GM23338 (cell line): ENCODE results near the gene BRME1.

ENCODE experiments used
- EZH2 ChIP-seq: fragments of 200-600 bp; sonication (generic); IDR thresholded peaks from one replicate; pipeline ENCODE4 v1.8.0; 2017; ENCODE audit warnings: antibody characterized with exemption, mild to moderate bottlenecking, low read depth; ENCODE audit not compliant: unreplicated experiment
- EZH2phosphoT487 ChIP-seq: fragments of 200-600 bp; sonication (generic); IDR thresholded peaks from one replicate; pipeline ENCODE4 v1.8.1; 2018; ENCODE audit warnings: antibody characterized with exemption; ENCODE audit not compliant: unreplicated experiment
- REST ChIP-seq: IDR thresholded peaks from one replicate; pipeline ENCODE4 v1.6.1; 2018; ENCODE audit warnings: antibody characterized with exemption; ENCODE audit not compliant: unreplicated experiment
- TF ChIP-seq, protein P1 (sequence below), 2 experiments: fragments of 200-600 bp in 1 of 2; sonication (generic) in 1 of 2; conservative IDR thresholded peaks; 2 replicates each; pipeline versions ENCODE4 v1.5.1 to v1.6.1; 2016 to 2017; ENCODE audit warnings: antibody characterized with exemption in 2 of 2, low read depth in 2 of 2, mild to moderate bottlenecking in 2 of 2, moderate library complexity in 1 of 2

- no peak for TF ChIP-seq EZH2
- TF ChIP-seq, protein P1, sequence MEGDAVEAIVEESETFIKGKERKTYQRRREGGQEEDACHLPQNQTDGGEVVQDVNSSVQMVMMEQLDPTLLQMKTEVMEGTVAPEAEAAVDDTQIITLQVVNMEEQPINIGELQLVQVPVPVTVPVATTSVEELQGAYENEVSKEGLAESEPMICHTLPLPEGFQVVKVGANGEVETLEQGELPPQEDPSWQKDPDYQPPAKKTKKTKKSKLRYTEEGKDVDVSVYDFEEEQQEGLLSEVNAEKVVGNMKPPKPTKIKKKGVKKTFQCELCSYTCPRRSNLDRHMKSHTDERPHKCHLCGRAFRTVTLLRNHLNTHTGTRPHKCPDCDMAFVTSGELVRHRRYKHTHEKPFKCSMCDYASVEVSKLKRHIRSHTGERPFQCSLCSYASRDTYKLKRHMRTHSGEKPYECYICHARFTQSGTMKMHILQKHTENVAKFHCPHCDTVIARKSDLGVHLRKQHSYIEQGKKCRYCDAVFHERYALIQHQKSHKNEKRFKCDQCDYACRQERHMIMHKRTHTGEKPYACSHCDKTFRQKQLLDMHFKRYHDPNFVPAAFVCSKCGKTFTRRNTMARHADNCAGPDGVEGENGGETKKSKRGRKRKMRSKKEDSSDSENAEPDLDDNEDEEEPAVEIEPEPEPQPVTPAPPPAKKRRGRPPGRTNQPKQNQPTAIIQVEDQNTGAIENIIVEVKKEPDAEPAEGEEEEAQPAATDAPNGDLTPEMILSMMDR (conservative IDR thresholded peaks at IDR 0.05; ENCODE audit: low read depth in 2 of 2), result no peak
- TF ChIP-seq REST, result no peak
- TF ChIP-seq EZH2phosphoT487, result no peak
Measured at GRCh38 chr19:13887018-13887436, 18.9 kb downstream of the BRME1 start.
